H1 (cell line): ENCODE results near the gene EXOSC10.

ENCODE experiments used
- ATF2 ChIP-seq: IDR thresholded peaks from 2 replicates; pipeline ENCODE4 v1.6.1; 2012; ENCODE audit warnings: low read length, inconsistent platforms
- CEBPB ChIP-seq: IDR thresholded peaks from 2 replicates; pipeline ENCODE4 v1.6.1; 2012; ENCODE audit warnings: low read depth, low read length
- CHD2 ChIP-seq: IDR thresholded peaks from 2 replicates; pipeline ENCODE4 v1.6.1; 2012; ENCODE audit warnings: low read length, improper control_type of control experiment
- CTCF ChIP-seq, 3 experiments: IDR thresholded peaks; 1 replicate in 2 of 3; 2 replicates in 1 of 3; pipeline versions ENCODE4 v1.5.1 to v1.6.1; 2011; ENCODE audit warnings: low read length in 3 of 3, mild to moderate bottlenecking in 3 of 3, inconsistent platforms in 2 of 3, low read depth in 1 of 3, moderate library complexity in 1 of 3; ENCODE audit not compliant: insufficient read depth in 1 of 3; ENCODE audit errors: control extremely low read depth in 1 of 3
- EP300 ChIP-seq, 2 experiments: IDR thresholded peaks; 1 replicate in 1 of 2; 2 replicates in 1 of 2; pipeline ENCODE4 v1.6.1; 2011 to 2012; ENCODE audit warnings: low read depth in 2 of 2, low read length in 2 of 2, mild to moderate bottlenecking in 2 of 2, borderline replicate concordance in 1 of 2, inconsistent platforms in 1 of 2, moderate library complexity in 1 of 2
- EZH2 ChIP-seq: fragments of 200-600 bp; sonication (generic); IDR thresholded peaks from 2 replicates; pipeline ENCODE4 v1.7.1; 2012; ENCODE audit warnings: low read depth, mild to moderate bottlenecking, moderate library complexity, low read length, inconsistent platforms; ENCODE audit not compliant: severe bottlenecking
- MAX ChIP-seq: IDR thresholded peaks from 2 replicates; pipeline ENCODE4 v1.6.1; 2012; ENCODE audit warnings: inconsistent platforms
- NRF1 ChIP-seq: IDR thresholded peaks from 2 replicates; pipeline ENCODE4 v1.6.1; 2011; ENCODE audit warnings: mild to moderate bottlenecking, low read depth, low read length, improper control_type of control experiment
- POLR2A ChIP-seq, 2 experiments: IDR thresholded peaks; 1 replicate in 1 of 2; 2 replicates in 1 of 2; pipeline ENCODE4 v1.6.1; 2011; ENCODE audit warnings: low read depth in 2 of 2, low read length in 2 of 2, mild to moderate bottlenecking in 2 of 2; ENCODE audit errors: control extremely low read depth in 1 of 2
- POLR2AphosphoS5 ChIP-seq: IDR thresholded peaks from 2 replicates; pipeline ENCODE4 v1.6.1; 2011; ENCODE audit warnings: low read depth, low read length
- SAP30 ChIP-seq: fragments of 300-600 bp; sonication (generic); IDR thresholded peaks from 2 replicates; pipeline ENCODE4 v1.7.1; 2012; ENCODE audit warnings: low read length, moderate library complexity, mild to moderate bottlenecking, inconsistent platforms; ENCODE audit not compliant: insufficient read depth, insufficient replicate concordance
- SRF ChIP-seq: IDR thresholded peaks from 2 replicates; pipeline ENCODE4 v1.6.1; 2011; ENCODE audit warnings: mild to moderate bottlenecking, low read depth, low read length, moderate library complexity

- TF ChIP-seq CTCF (IDR thresholded peaks at IDR 0.05; ENCODE audit: control extremely low read depth in 1 of 3, insufficient read depth in 1 of 3, low read depth in 1 of 3, low read length in 3 of 3), result no peak
- no peak for TF ChIP-seq POLR2AphosphoS5
- no peak for TF ChIP-seq MAX
- no peak for TF ChIP-seq EP300 (IDR thresholded peaks at IDR 0.05; ENCODE audit: borderline replicate concordance in 1 of 2, low read depth in 2 of 2, low read length in 2 of 2)
- TF ChIP-seq CHD2, result no peak
- TF ChIP-seq EZH2, result no peak
- no peak for TF ChIP-seq NRF1
- TF ChIP-seq SAP30, result no peak
- TF ChIP-seq SRF, result no peak
- TF ChIP-seq ATF2, result no peak
- TF ChIP-seq POLR2A (IDR thresholded peaks at IDR 0.05; ENCODE audit: control extremely low read depth in 1 of 2, low read depth in 2 of 2, low read length in 2 of 2), result no peak
- TF ChIP-seq CEBPB, result no peak
Measured at GRCh38 chr1:11116318-11116717, 16.6 kb upstream of the EXOSC10 start.
